IMR-90 (cell line): ENCODE results near the gene CD82. TPM values are rescaled to one million over a fixed set of nuclear protein-coding genes. Genes with fewer than 3 reads are reported as not detected.

Source experiments
- ATAC-seq: fragments of 200-7000 bp; cut with Tn5 transposase; 2 replicates; pipeline ENCODE4 v1.9.1; 2020; ENCODE audit warnings: low read depth, mild to moderate bottlenecking, moderate library complexity
- BruUV-seq: library from RNA; stranded (reverse); fragments of 400-500 nt; replicated peaks from 2 replicates; lab custom pipeline; 2021; lab: Mats Ljungman, UMichigan
- CTCF ChIA-PET: fragments of 300-600 bp; formaldehyde crosslinking; extraction: SDS; loops from one replicate; lab custom pipeline; 2021; ENCODE audit warnings: antibody characterized with exemption; lab: Yijun Ruan, JAX
- POLR2A ChIA-PET: fragments of 300-600 bp; sonication (Branson Sonifier 250); formaldehyde crosslinking; loops from one replicate; lab custom pipeline; 2022; ENCODE audit warnings: antibody characterized with exemption; ENCODE audit not compliant: unreplicated experiment; lab: Charles Lee
- DNase-seq: peaks from one replicate; pipeline ENCODE4 v3.0.0; 2013
- H2AFZ ChIP-seq: replicated peaks from 2 replicates; pipeline ENCODE3; 2013; ENCODE audit warnings: low read length, mild to moderate bottlenecking; ENCODE audit not compliant: poor library complexity
- H2AK5ac ChIP-seq: 2 replicates; pipeline ENCODE4 v1.6.1; 2013; ENCODE audit warnings: low read depth, low read length, inconsistent platforms
- H2AK9ac ChIP-seq: replicated peaks from 2 replicates; pipeline ENCODE3; 2013; ENCODE audit warnings: mild to moderate bottlenecking, low read depth, low read length, moderate library complexity; ENCODE audit not compliant: poor library complexity
- H2BK120ac ChIP-seq: 2 replicates; pipeline ENCODE4 v1.6.1; 2013; ENCODE audit warnings: low read depth, low read length, inconsistent platforms
- H2BK15ac ChIP-seq: 3 replicates; pipeline ENCODE4 v1.6.1; 2013; ENCODE audit warnings: low read depth, low read length, inconsistent platforms
- H2BK20ac ChIP-seq: 2 replicates; pipeline ENCODE4 v1.6.1; 2013; ENCODE audit warnings: low read depth, mild to moderate bottlenecking, inconsistent platforms, low read length, moderate library complexity
- H2BK5ac ChIP-seq: 2 replicates; pipeline ENCODE4 v1.6.1; 2013; ENCODE audit warnings: mild to moderate bottlenecking, low read depth, low read length, inconsistent platforms; ENCODE audit not compliant: poor library complexity, severe bottlenecking
- H3K14ac ChIP-seq: replicated peaks from 2 replicates; pipeline ENCODE4 v1.6.1; 2013; ENCODE audit warnings: low read depth, low read length, inconsistent platforms
- H3K18ac ChIP-seq: 2 replicates; pipeline ENCODE4 v1.6.1; 2013; ENCODE audit warnings: low read depth, low read length, control low read depth
- H3K23ac ChIP-seq: 2 replicates; pipeline ENCODE4 v1.6.1; 2013; ENCODE audit warnings: low read depth, low read length, inconsistent platforms
- H3K27ac ChIP-seq: 2 replicates; pipeline ENCODE4 v1.5.1; 2013; ENCODE audit warnings: mild to moderate bottlenecking, control low read depth, low read length; ENCODE audit not compliant: insufficient read depth
- H3K27me3 ChIP-seq: 2 replicates; pipeline ENCODE4 v1.6.1; 2013; ENCODE audit warnings: low read length; ENCODE audit not compliant: control insufficient read depth, insufficient read depth
- H3K36me3 ChIP-seq: 2 replicates; pipeline ENCODE4 v1.6.1; 2013; ENCODE audit warnings: low read length, mixed read lengths; ENCODE audit not compliant: control insufficient read depth, insufficient read depth
- H3K4ac ChIP-seq: 2 replicates; pipeline ENCODE4 v1.6.1; 2013; ENCODE audit warnings: low read depth, low read length, inconsistent platforms
- H3K4me1 ChIP-seq: 2 replicates; pipeline ENCODE4 v1.6.1; 2013; ENCODE audit warnings: low read length, mixed read lengths; ENCODE audit not compliant: control insufficient read depth, insufficient read depth
- H3K4me2 ChIP-seq: 2 replicates; pipeline ENCODE4 v1.6.1; 2013; ENCODE audit warnings: low read depth, mild to moderate bottlenecking, control low read depth, low read length, moderate library complexity
- H3K4me3 ChIP-seq: 2 replicates; pipeline ENCODE4 v1.5.1; 2013; ENCODE audit warnings: low read depth, mild to moderate bottlenecking, control low read depth, low read length, moderate library complexity; ENCODE audit not compliant: insufficient read depth
- H3K56ac ChIP-seq: 2 replicates; pipeline ENCODE4 v1.6.1; 2013; ENCODE audit warnings: low read length, inconsistent platforms; ENCODE audit not compliant: insufficient read depth; ENCODE audit errors: extremely low read depth
- H3K79me1 ChIP-seq, 2 experiments: 2 replicates each; pipeline ENCODE4 v1.6.1; 2013; ENCODE audit warnings: low read length in 2 of 2, inconsistent platforms in 1 of 2, low read depth in 1 of 2
- H3K9ac ChIP-seq: 2 replicates; pipeline ENCODE4 v1.6.1; 2013; ENCODE audit warnings: low read depth, low read length, control low read depth
- H3K9me1 ChIP-seq: 2 replicates; pipeline ENCODE4 v1.6.1; 2013; ENCODE audit warnings: low read length, inconsistent platforms; ENCODE audit not compliant: insufficient read depth
- H3K9me3 ChIP-seq: 2 replicates; pipeline ENCODE4 v1.6.1; 2013; ENCODE audit warnings: low read length; ENCODE audit not compliant: control insufficient read depth, insufficient read depth
- H4K20me1 ChIP-seq: 2 replicates; pipeline ENCODE4 v1.6.1; 2013; ENCODE audit warnings: low read length, inconsistent platforms; ENCODE audit not compliant: insufficient read depth
- H4K5ac ChIP-seq: 2 replicates; pipeline ENCODE4 v1.6.1; 2013; ENCODE audit warnings: mild to moderate bottlenecking, low read depth, low read length, control low read depth
- H4K8ac ChIP-seq, 2 experiments: 2 replicates each; pipeline ENCODE4 v1.6.1; 2013; ENCODE audit warnings: low read depth in 2 of 2, low read length in 2 of 2, control low read depth in 1 of 2, inconsistent platforms in 1 of 2
- H4K91ac ChIP-seq: 2 replicates; pipeline ENCODE4 v1.6.1; 2013; ENCODE audit warnings: low read depth, low read length, inconsistent platforms; ENCODE audit not compliant: insufficient read depth
- FOS ChIP-seq: fragments of 150-350 bp; IDR thresholded peaks from 2 replicates; pipeline ENCODE4 v1.6.1; 2016; ENCODE audit warnings: low read depth, low read length
- MAFK ChIP-seq: IDR thresholded peaks from 2 replicates; pipeline ENCODE4 v1.6.1; 2012; ENCODE audit warnings: low read depth, low read length, improper control_type of control experiment
- MXI1 ChIP-seq: IDR thresholded peaks from 2 replicates; pipeline ENCODE4 v1.6.1; 2012; ENCODE audit warnings: low read depth, mild to moderate bottlenecking, low read length, moderate library complexity, borderline replicate concordance
- WGBS, 2 experiments: methylation state at CpG; one replicate each; pipeline versions ENCODE4 v1.1.5 to v1.1.7; 2013; ENCODE audit warnings: missing lambda C conversion rate in 2 of 2; ENCODE audit not compliant: insufficient read length in 1 of 2; ENCODE audit errors: extremely low coverage in 2 of 2; 5-methylcytosine and 5-hydroxymethylcytosine counted together
- dilution Hi-C: fragments of 300-500 bp; cut with HindIII; formaldehyde crosslinking; loops from one replicate; pipeline ENCODE4 v1.14.3; 2018; ENCODE audit warnings: low sequenced_read_pairs; ENCODE audit not compliant: unreplicated experiment
- in situ Hi-C: fragments of 300-500 bp; cut with MboI; formaldehyde crosslinking; loops from 3 replicates; pipeline ENCODE4 v1.14.3; 2019; ENCODE audit warnings: low sequenced_read_pairs, inconsistent platforms, mixed read lengths
- intact Hi-C: fragments of 100-400 bp; cut with micrococcal nuclease; formaldehyde crosslinking; loops from 2 replicates; pipeline ENCODE4 v1.10.0; 2022
- polyA plus RNA-seq, 3 experiments: library from polyadenylated mRNA; depleted of rRNA; stranded (reverse); fragments of >200 nt; gene quantifications; 2 replicates each; pipeline ENCODE4 v1.2.3, GENCODE V29; 2012; ENCODE audit warnings: low replicate concordance in 1 of 3
- total RNA-seq: library from RNA; depleted of rRNA; stranded (reverse); fragments of >200 nt; gene quantifications from 2 replicates; pipeline ENCODE4 v1.2.3, GENCODE V29; 2012

The CD82 gene
- total and polyA plus RNA-seq, 2 of the 4 experiments (the other 2 are of a cell fraction) = 32.8 to 49.4 TPM

DNA sequence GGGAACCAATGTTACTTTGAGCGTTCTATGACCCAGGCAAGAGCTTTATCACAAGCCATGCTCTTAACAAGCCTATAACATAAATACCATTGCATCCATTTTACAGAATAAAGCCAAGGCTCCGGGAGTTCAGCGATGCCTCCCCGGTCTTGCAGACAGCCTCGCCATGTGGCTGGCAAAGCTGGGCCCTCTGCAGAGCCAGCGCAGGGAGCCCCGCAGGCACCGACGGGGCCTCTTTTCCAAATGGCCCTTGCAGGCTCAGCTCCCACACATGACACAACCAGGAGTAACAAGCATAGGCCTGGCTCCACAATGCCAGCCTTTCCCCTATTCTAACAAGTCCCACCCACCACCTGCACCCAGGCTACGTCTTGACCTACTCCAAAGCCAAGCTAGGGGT, 89.1 kb downstream of the CD82 start:
- no peaks in the 10 kb centered on the region for H3K79me1 ChIP-seq
- 86% methylated on average over 4 of the region's 10 CpGs; no CpG with 5 or more reads in 1 of the 2 experiments for WGBS, 2 experiments
- no peak for TF ChIP-seq MAFK
- TF ChIP-seq MXI1 = no peak
- no peak for TF ChIP-seq FOS
- H4K8ac ChIP-seq = no peak overlapping the region
- no peak overlapping the region for H3K18ac ChIP-seq
- no peaks in the 10 kb centered on the region for H3K4me1 ChIP-seq
- no peak overlapping the region for H3K56ac ChIP-seq
- no TSS peak for BruUV-seq
- no peak overlapping the region for H2BK120ac ChIP-seq
- H4K91ac ChIP-seq = no peak overlapping the region
- no peak overlapping the region for H3K9ac ChIP-seq
- peaks cover 32% of the 10 kb centered on the region for H3K27me3 ChIP-seq
- H3K4me2 ChIP-seq = no peak overlapping the region
- H3K9me3 ChIP-seq = no peaks in the 10 kb centered on the region
- no peak overlapping the region for H3K4me3 ChIP-seq
- H4K5ac ChIP-seq = no peak overlapping the region
- no peak for DNase-seq
- H2AK9ac ChIP-seq = no peak overlapping the region
- H2BK15ac ChIP-seq = no peak overlapping the region
- dilution Hi-C loops (no loop called here), in situ Hi-C loops (no loop called here), intact Hi-C loops (no loop called here)
- H4K20me1 ChIP-seq = no peaks in the 10 kb centered on the region
- POLR2A ChIA-PET = no interaction called here
- no peaks in the 10 kb centered on the region for H3K36me3 ChIP-seq
- H3K9me1 ChIP-seq = no peaks in the 10 kb centered on the region
- H3K27ac ChIP-seq = no peak overlapping the region
- CTCF ChIA-PET = interaction anchor here (0.6 kb wide), 1 partner anchor 397 kb away, joined by 3 read pairs; no protein-coding TSS in a partner anchor
- no peak overlapping the region for H2AFZ ChIP-seq
- H2BK5ac ChIP-seq = no peak overlapping the region
- H3K23ac ChIP-seq = no peak overlapping the region
- H2BK20ac ChIP-seq = no peak overlapping the region
- no peak overlapping the region for H2AK5ac ChIP-seq
- no peak overlapping the region for H3K14ac ChIP-seq
- no peak for ATAC-seq
- H3K4ac ChIP-seq = no peak overlapping the region
